A549 (cell line): Measurements from ENCODE around the gene TMPRSS5. TPM values are rescaled to one million over a fixed set of nuclear protein-coding genes. Genes with fewer than 3 reads are reported as not detected.

Source experiments
- ATAC-seq, 2 experiments: fragments of 200-7000 bp in 1 of 2; fragments of >200 bp in 1 of 2; cut with Nextera tagmentation in 1 of 2; cut with Tn5 transposase in 1 of 2; 3 replicates each; pipeline versions ENCODE4 v1.8.0 to v1.9.1; 2018 to 2020; ENCODE audit warnings: mild to moderate bottlenecking in 1 of 2, moderate library complexity in 1 of 2
- CTCF ChIA-PET: fragments of 300-600 bp; sonication (Branson Sonifier 250); formaldehyde crosslinking; extraction: SDS; loops from one replicate; lab custom pipeline; 2021; ENCODE audit warnings: antibody characterized with exemption, inconsistent platforms; lab: Yijun Ruan, JAX
- POLR2A ChIA-PET: fragments of 350-600 bp; formaldehyde crosslinking; extraction: SDS; loops from one replicate; lab custom pipeline; 2021; ENCODE audit warnings: antibody characterized with exemption, inconsistent platforms; lab: Yijun Ruan, JAX
- DNase-seq, 2 experiments: peaks; one replicate each; pipeline versions ENCODE4 v3.0.0 to v3.0.0-alpha.2; 2011 to 2016; ENCODE audit warnings: low read depth in 1 of 2, low spot score in 1 of 2
- FAIRE-seq: peaks from 2 replicates; lab custom pipeline; 2011; peaks lifted over from hg19 to GRCh38; lab: Jason Lieb, UNC
- H3K27ac ChIP-seq, 2 experiments: fragments of >200 bp; sonication (Bioruptor Twin); formaldehyde crosslinking; 3 replicates each; pipeline ENCODE4 v1.5.1; 2016 to 2017
- H3K4me1 ChIP-seq: fragments of >200 bp; sonication (Bioruptor Twin); formaldehyde crosslinking; 3 replicates; pipeline ENCODE4 v1.6.1; 2016
- H3K4me2 ChIP-seq: fragments of >200 bp; sonication (Bioruptor Twin); formaldehyde crosslinking; 3 replicates; pipeline ENCODE4 v1.6.1; 2016
- H3K4me3 ChIP-seq: fragments of >200 bp; sonication (Bioruptor Twin); formaldehyde crosslinking; 3 replicates; pipeline ENCODE4 v1.5.1; 2016
- H3K9me3 ChIP-seq: fragments of >200 bp; sonication (Bioruptor Twin); formaldehyde crosslinking; 3 replicates; pipeline ENCODE4 v1.6.1; 2016
- BHLHE40 ChIP-seq: IDR thresholded peaks from 2 replicates; pipeline ENCODE4 v1.6.1; 2012; ENCODE audit warnings: low read depth, low read length, inconsistent platforms
- CEBPB ChIP-seq, 2 experiments: fragments of >200 bp in 1 of 2; sonication (Bioruptor Twin) in 1 of 2; formaldehyde crosslinking in 1 of 2; IDR thresholded peaks; 2 replicates each; pipeline ENCODE4 v1.6.1; 2012 to 2016
- CHD2 ChIP-seq: fragments of 150-350 bp; IDR thresholded peaks from 2 replicates; pipeline ENCODE4 v1.6.1; 2014; ENCODE audit warnings: low read length; ENCODE audit not compliant: partially characterized antibody
- EP300 ChIP-seq, 2 experiments: fragments of >200 bp; sonication (Bioruptor Twin); formaldehyde crosslinking; IDR thresholded peaks; 2 replicates in 1 of 2; 3 replicates in 1 of 2; pipeline ENCODE4 v1.6.1; 2016 to 2017
- ESRRA ChIP-seq: fragments of 150-350 bp; IDR thresholded peaks from 2 replicates; pipeline ENCODE4 v1.6.1; 2014; ENCODE audit warnings: mild to moderate bottlenecking, low read length, borderline replicate concordance
- FOSL2 ChIP-seq, 2 experiments: fragments of 450-650 bp in 1 of 2; fragments of >200 bp in 1 of 2; sonication (Bioruptor Twin) in 1 of 2; formaldehyde crosslinking; IDR thresholded peaks; 2 replicates each; pipeline versions ENCODE4 v1.5.0 to v1.6.1; 2016 to 2020; ENCODE audit warnings: mild to moderate bottlenecking in 1 of 2, moderate library complexity in 1 of 2
- HOXA7 ChIP-seq: fragments of 250-450 bp; sonication (Bioruptor Pico); IDR thresholded peaks from 2 replicates; pipeline ENCODE4 v1.5.0; 2020; ENCODE audit warnings: mild to moderate bottlenecking, moderate library complexity
- HOXB13 ChIP-seq: fragments of 250-450 bp; sonication (Bioruptor Pico); IDR thresholded peaks from 2 replicates; pipeline ENCODE4 v1.5.0; 2020; ENCODE audit warnings: low read depth, mild to moderate bottlenecking, moderate library complexity
- HOXB5 ChIP-seq: fragments of 250-450 bp; sonication (Bioruptor Pico); IDR thresholded peaks from 2 replicates; pipeline ENCODE4 v1.5.0; 2020; ENCODE audit warnings: mild to moderate bottlenecking, moderate library complexity
- JUN ChIP-seq, 2 experiments: fragments of >200 bp; sonication (Bioruptor Twin); formaldehyde crosslinking; IDR thresholded peaks; 2 replicates in 1 of 2; 3 replicates in 1 of 2; pipeline ENCODE4 v1.6.1; 2016 to 2017
- JUNB ChIP-seq: fragments of >200 bp; sonication (Bioruptor Twin); formaldehyde crosslinking; IDR thresholded peaks from 2 replicates; pipeline ENCODE4 v1.6.1; 2016
- KDM5A ChIP-seq: fragments of 200-600 bp; sonication (generic); IDR thresholded peaks from 2 replicates; pipeline ENCODE4 v1.6.1; 2016; ENCODE audit warnings: antibody characterized with exemption, mild to moderate bottlenecking
- MAZ ChIP-seq: fragments of 150-350 bp; IDR thresholded peaks from 2 replicates; pipeline ENCODE4 v1.6.1; 2014; ENCODE audit warnings: antibody characterized with exemption, low read depth, low read length, borderline replicate concordance
- NR3C1 ChIP-seq: fragments of >200 bp; sonication (Bioruptor Twin); formaldehyde crosslinking; IDR thresholded peaks from 3 replicates; pipeline ENCODE4 v1.6.1; 2017
- PBX3 ChIP-seq: IDR thresholded peaks from 2 replicates; pipeline ENCODE4 v1.6.1; 2012
- PHF8 ChIP-seq: fragments of 200-600 bp; sonication (generic); IDR thresholded peaks from 2 replicates; pipeline ENCODE4 v1.6.1; 2016; ENCODE audit warnings: low read depth, mild to moderate bottlenecking, antibody characterized with exemption, moderate library complexity, borderline replicate concordance
- POLR2A ChIP-seq: IDR thresholded peaks from 2 replicates; pipeline ENCODE4 v1.6.1; 2012; ENCODE audit warnings: mild to moderate bottlenecking, low read length
- POLR2AphosphoS2 ChIP-seq: conservative IDR thresholded peaks from 2 replicates; pipeline ENCODE4 v1.6.1; 2012; ENCODE audit warnings: low read length, improper control_type of control experiment, inconsistent platforms
- RFX5 ChIP-seq: fragments of 450-650 bp; IDR thresholded peaks from 2 replicates; pipeline ENCODE4 v1.7.1; 2014; ENCODE audit warnings: antibody characterized with exemption, mild to moderate bottlenecking, moderate library complexity
- RNF2 ChIP-seq: fragments of 200-600 bp; sonication (generic); IDR thresholded peaks from 2 replicates; pipeline ENCODE4 v1.6.1; 2016; ENCODE audit warnings: low read depth, mild to moderate bottlenecking, antibody characterized with exemption, moderate library complexity, borderline replicate concordance
- SMC3 ChIP-seq: fragments of >200 bp; sonication (Bioruptor Twin); formaldehyde crosslinking; IDR thresholded peaks from 3 replicates; pipeline ENCODE4 v1.6.1; 2018; ENCODE audit warnings: inconsistent platforms
- SREBF2 ChIP-seq: fragments of 450-650 bp; IDR thresholded peaks from 2 replicates; pipeline ENCODE4 v1.6.1; 2014; ENCODE audit warnings: mild to moderate bottlenecking, moderate library complexity
- TP53 ChIP-seq: fragments of 250-450 bp; sonication (Bioruptor Pico); IDR thresholded peaks from 2 replicates; pipeline ENCODE4 v1.5.0; 2021; ENCODE audit warnings: mild to moderate bottlenecking, moderate library complexity
- USF2 ChIP-seq: fragments of 450-650 bp; IDR thresholded peaks from 2 replicates; pipeline ENCODE4 v1.6.1; 2014; ENCODE audit warnings: antibody characterized with exemption
- ZNF302 ChIP-seq: fragments of 250-450 bp; sonication (Bioruptor Pico); IDR thresholded peaks from 2 replicates; pipeline ENCODE4 v1.9.0; 2021; ENCODE audit warnings: inconsistent platforms, mild to moderate bottlenecking, moderate library complexity
- ZSCAN20 ChIP-seq: fragments of 250-450 bp; sonication (Bioruptor Pico); IDR thresholded peaks from 2 replicates; pipeline ENCODE4 v1.8.0; 2022; ENCODE audit warnings: mild to moderate bottlenecking, moderate library complexity
- WGBS: methylation state at CpG from one replicate; pipeline ENCODE4 v1.1.6; 2017; ENCODE audit errors: missing lambda C conversion rate; 5-methylcytosine and 5-hydroxymethylcytosine counted together
- polyA plus RNA-seq, 4 experiments: library from polyadenylated mRNA; depleted of rRNA in 3 of 4; stranded (reverse); fragments of >200 nt; fragmentation: RNase III in 1 of 4; extraction: RNeasy Plus Mini Kit Qiagen cat#74134 plus additional on column Dnase treatment in 1 of 4; gene quantifications; 2 replicates in 3 of 4; 3 replicates in 1 of 4; pipeline ENCODE4 v1.2.3, GENCODE V29; 2011 to 2017
- TF ChIP-seq, protein P1 (sequence below): fragments of 200-600 bp; sonication (generic); IDR thresholded peaks from 2 replicates; pipeline ENCODE4 v1.6.1; 2016; ENCODE audit warnings: antibody characterized with exemption, mild to moderate bottlenecking, moderate library complexity
- TF ChIP-seq, protein P2 (sequence below): IDR thresholded peaks from 2 replicates; pipeline ENCODE4 v1.6.1; 2012
- TF ChIP-seq, protein P3 (sequence below): fragments of >200 bp; sonication (Bioruptor Twin); formaldehyde crosslinking; IDR thresholded peaks from 3 replicates; pipeline ENCODE4 v1.6.1; 2016

The TMPRSS5 gene
- polyA plus RNA-seq, 2 of the 4 experiments (the other 2 are of a cell fraction), result 0.12 TPM

GRCh38 chr11:113697756-113698407 lies 8.2 kb downstream of the TMPRSS5 start:
- H3K4me1 ChIP-seq, result no peaks in the 10 kb centered on the region
- POLR2A ChIA-PET, result no interaction called here
- no peaks in the 10 kb centered on the region for H3K9me3 ChIP-seq
- no peak overlapping the region for H3K4me3 ChIP-seq
- ATAC-seq (no peak), FAIRE-seq (no peak), DNase-seq (no peak)
- no peak overlapping the region for H3K4me2 ChIP-seq
- CTCF ChIA-PET, result no interaction called here
- H3K27ac ChIP-seq, result no peak overlapping the region
- WGBS, result 39% methylated on average over 7 of the region's 7 CpGs
- TF ChIP-seq POLR2A, result no peak
- no peak for TF ChIP-seq EP300 (IDR thresholded peaks at IDR 0.05)
- no peak for TF ChIP-seq ZSCAN20 (CRISPR knock-in tag)
- TF ChIP-seq BHLHE40, result no peak
- no peak for TF ChIP-seq RNF2
- no peak for TF ChIP-seq FOSL2 (IDR thresholded peaks at IDR 0.05)
- TF ChIP-seq FOSL2 (CRISPR knock-in tag; IDR thresholded peaks at IDR 0.05), result no peak
- TF ChIP-seq PHF8, result no peak
- no peak for TF ChIP-seq CHD2
- no peak for TF ChIP-seq JUNB
- no peak for TF ChIP-seq NR3C1
- no peak for TF ChIP-seq HOXA7 (CRISPR knock-in tag)
- no peak for TF ChIP-seq KDM5A

DNA sequence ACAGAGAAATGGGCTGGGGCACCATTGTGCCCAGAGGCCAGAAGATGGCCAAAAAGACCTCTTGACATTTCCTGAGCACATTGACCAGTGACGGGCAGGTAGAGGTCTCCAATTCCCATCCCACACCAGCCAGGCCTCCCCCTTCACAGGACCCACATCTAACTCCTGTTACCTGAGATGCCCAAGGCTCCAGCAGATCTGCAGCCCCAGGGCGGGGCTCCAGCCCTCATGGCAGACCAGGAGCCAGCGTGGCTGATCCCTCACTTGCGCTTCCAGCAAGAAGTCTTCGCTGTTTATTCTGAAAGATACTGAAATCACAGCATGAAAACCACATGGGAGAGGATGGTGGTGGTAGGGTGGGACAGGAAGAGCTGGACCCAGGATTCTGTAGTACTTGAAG lies 9.0 kb downstream of the TMPRSS5 start:
- 58% methylated on average over 2 of the region's 5 CpGs for WGBS
- FAIRE-seq (no peak), DNase-seq (no peak), ATAC-seq (no peak)
- no peak overlapping the region for H3K27ac ChIP-seq
- no peak overlapping the region for H3K4me3 ChIP-seq
- ChIA-PET POLR2A (no interaction called here), CTCF (no interaction called here)
- H3K4me2 ChIP-seq, result no peak overlapping the region
- no peaks in the 10 kb centered on the region for H3K9me3 ChIP-seq
- no peaks in the 10 kb centered on the region for H3K4me1 ChIP-seq
- TF ChIP-seq PBX3 (no peak), ZNF302 (CRISPR knock-in tag) (no peak), MAZ (no peak), HOXB5 (no peak), JUN (IDR thresholded peaks at IDR 0.05) (no peak), TP53 (CRISPR knock-in tag) (no peak), NR3C1 (no peak), SREBF2 (no peak)
- TF ChIP-seq, protein P1, sequence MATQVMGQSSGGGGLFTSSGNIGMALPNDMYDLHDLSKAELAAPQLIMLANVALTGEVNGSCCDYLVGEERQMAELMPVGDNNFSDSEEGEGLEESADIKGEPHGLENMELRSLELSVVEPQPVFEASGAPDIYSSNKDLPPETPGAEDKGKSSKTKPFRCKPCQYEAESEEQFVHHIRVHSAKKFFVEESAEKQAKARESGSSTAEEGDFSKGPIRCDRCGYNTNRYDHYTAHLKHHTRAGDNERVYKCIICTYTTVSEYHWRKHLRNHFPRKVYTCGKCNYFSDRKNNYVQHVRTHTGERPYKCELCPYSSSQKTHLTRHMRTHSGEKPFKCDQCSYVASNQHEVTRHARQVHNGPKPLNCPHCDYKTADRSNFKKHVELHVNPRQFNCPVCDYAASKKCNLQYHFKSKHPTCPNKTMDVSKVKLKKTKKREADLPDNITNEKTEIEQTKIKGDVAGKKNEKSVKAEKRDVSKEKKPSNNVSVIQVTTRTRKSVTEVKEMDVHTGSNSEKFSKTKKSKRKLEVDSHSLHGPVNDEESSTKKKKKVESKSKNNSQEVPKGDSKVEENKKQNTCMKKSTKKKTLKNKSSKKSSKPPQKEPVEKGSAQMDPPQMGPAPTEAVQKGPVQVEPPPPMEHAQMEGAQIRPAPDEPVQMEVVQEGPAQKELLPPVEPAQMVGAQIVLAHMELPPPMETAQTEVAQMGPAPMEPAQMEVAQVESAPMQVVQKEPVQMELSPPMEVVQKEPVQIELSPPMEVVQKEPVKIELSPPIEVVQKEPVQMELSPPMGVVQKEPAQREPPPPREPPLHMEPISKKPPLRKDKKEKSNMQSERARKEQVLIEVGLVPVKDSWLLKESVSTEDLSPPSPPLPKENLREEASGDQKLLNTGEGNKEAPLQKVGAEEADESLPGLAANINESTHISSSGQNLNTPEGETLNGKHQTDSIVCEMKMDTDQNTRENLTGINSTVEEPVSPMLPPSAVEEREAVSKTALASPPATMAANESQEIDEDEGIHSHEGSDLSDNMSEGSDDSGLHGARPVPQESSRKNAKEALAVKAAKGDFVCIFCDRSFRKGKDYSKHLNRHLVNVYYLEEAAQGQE, result no peak

DNA sequence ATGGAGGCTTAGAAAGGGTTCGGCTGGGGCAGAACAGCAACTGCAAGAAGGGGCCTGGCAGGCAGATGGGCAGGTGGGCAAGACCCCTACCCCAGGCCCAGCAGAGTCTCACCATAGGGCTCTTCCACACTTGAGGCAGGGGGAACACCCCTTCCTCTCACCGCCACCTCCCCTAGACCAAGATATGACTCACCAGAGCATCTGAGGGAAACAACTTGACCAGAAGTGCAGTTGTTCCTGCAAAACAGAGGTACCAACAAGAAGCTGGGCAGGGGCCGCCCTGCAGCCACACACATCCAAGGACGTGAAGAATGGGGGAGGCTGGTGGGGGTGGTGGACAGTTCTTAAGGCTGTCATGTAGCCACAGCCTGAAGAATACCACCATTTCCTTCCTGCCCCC lies 10.9 kb downstream of the TMPRSS5 start:
- POLR2A ChIA-PET, result no interaction called here
- Histone ChIP-seq H3K4me3 (no peak overlapping the region), H3K9me3 (no peaks in the 10 kb centered on the region), H3K4me1 (peaks cover 13% of the 10 kb centered on the region), H3K27ac (no peak overlapping the region), H3K4me2 (no peak overlapping the region)
- FAIRE-seq (no peak), DNase-seq (no peak), ATAC-seq (no peak)
- CTCF ChIA-PET, result no interaction called here
- WGBS, result 55% methylated on average over 3 of the region's 4 CpGs
- no peak for TF ChIP-seq HOXA7 (CRISPR knock-in tag)
- TF ChIP-seq FOSL2 (IDR thresholded peaks at IDR 0.05), result no peak
- TF ChIP-seq FOSL2 (CRISPR knock-in tag; IDR thresholded peaks at IDR 0.05), result no peak
- TF ChIP-seq POLR2AphosphoS2, result no peak
- TF ChIP-seq JUN (IDR thresholded peaks at IDR 0.05), result no peak
- no peak for TF ChIP-seq CHD2
- no peak for TF ChIP-seq HOXB13 (CRISPR knock-in tag)
- TF ChIP-seq, protein P2, sequence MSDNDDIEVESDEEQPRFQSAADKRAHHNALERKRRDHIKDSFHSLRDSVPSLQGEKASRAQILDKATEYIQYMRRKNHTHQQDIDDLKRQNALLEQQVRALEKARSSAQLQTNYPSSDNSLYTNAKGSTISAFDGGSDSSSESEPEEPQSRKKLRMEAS, result no peak
- no peak for TF ChIP-seq CEBPB (IDR thresholded peaks at IDR 0.05)
- TF ChIP-seq KDM5A, result no peak
- no peak for TF ChIP-seq RFX5
- TF ChIP-seq HOXB5, result no peak
- TF ChIP-seq SMC3, result no peak
- no peak for TF ChIP-seq ESRRA
- TF ChIP-seq PHF8, result no peak
- no peak for TF ChIP-seq USF2
- TF ChIP-seq, protein P3, sequence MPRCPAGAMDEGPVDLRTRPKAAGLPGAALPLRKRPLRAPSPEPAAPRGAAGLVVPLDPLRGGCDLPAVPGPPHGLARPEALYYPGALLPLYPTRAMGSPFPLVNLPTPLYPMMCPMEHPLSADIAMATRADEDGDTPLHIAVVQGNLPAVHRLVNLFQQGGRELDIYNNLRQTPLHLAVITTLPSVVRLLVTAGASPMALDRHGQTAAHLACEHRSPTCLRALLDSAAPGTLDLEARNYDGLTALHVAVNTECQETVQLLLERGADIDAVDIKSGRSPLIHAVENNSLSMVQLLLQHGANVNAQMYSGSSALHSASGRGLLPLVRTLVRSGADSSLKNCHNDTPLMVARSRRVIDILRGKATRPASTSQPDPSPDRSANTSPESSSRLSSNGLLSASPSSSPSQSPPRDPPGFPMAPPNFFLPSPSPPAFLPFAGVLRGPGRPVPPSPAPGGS, result no peak
